Mesenchymal stem cell (in vitro differentiated cells and primary cell): ENCODE results near the gene SCGB1D2.
"Not testable (repeated sequence)": the region's sequence is repeated elsewhere in the genome, so short reads cannot be mapped to it uniquely, and the experiment has no call there.

Experiments used
- DNase-seq: peaks from one replicate; pipeline ENCODE4 v3.0.0-alpha.2; 2013
- H2AFZ ChIP-seq: one replicate; pipeline ENCODE4 v1.6.1; 2013; ENCODE audit warnings: low read depth, mild to moderate bottlenecking, control low read depth, inconsistent platforms, low read length, moderate library complexity
- H2AK5ac ChIP-seq: 2 replicates; pipeline ENCODE4 v1.6.1; 2013; ENCODE audit warnings: low read length, moderate library complexity, mild to moderate bottlenecking, inconsistent platforms; ENCODE audit not compliant: severe bottlenecking
- H2BK120ac ChIP-seq: one replicate; pipeline ENCODE4 v1.6.1; 2013; ENCODE audit warnings: low read depth, mild to moderate bottlenecking, inconsistent platforms, low read length, moderate library complexity
- H2BK12ac ChIP-seq, 2 experiments: one replicate each; pipeline ENCODE4 v1.6.1; 2013; ENCODE audit warnings: inconsistent platforms in 2 of 2, low read length in 2 of 2, mild to moderate bottlenecking in 2 of 2, moderate library complexity in 2 of 2, control low read depth in 1 of 2
- H2BK15ac ChIP-seq: one replicate; pipeline ENCODE4 v1.6.1; 2013; ENCODE audit warnings: mild to moderate bottlenecking, low read depth, inconsistent platforms; ENCODE audit not compliant: poor library complexity, severe bottlenecking
- H2BK5ac ChIP-seq: 2 replicates; pipeline ENCODE4 v1.6.1; 2013; ENCODE audit warnings: low read depth, mild to moderate bottlenecking, low read length, control low read depth, inconsistent platforms; ENCODE audit not compliant: poor library complexity, severe bottlenecking
- H3K14ac ChIP-seq, 2 experiments: one replicate each; pipeline ENCODE4 v1.6.1; 2013; ENCODE audit warnings: inconsistent platforms in 2 of 2, low read length in 2 of 2, control low read depth in 1 of 2, mild to moderate bottlenecking in 1 of 2, moderate library complexity in 1 of 2
- H3K18ac ChIP-seq, 2 experiments: one replicate each; pipeline ENCODE4 v1.6.1; 2013; ENCODE audit warnings: inconsistent platforms in 2 of 2, low read length in 2 of 2, control low read depth in 1 of 2, low read depth in 1 of 2, mild to moderate bottlenecking in 1 of 2
- H3K23ac ChIP-seq, 2 experiments: one replicate each; pipeline ENCODE4 v1.6.1; 2013; ENCODE audit warnings: inconsistent platforms in 2 of 2, low read length in 2 of 2, mild to moderate bottlenecking in 2 of 2, moderate library complexity in 2 of 2, control low read depth in 1 of 2
- H3K27ac ChIP-seq: 2 replicates; pipeline ENCODE4 v1.5.1; 2013; ENCODE audit warnings: mild to moderate bottlenecking, moderate library complexity, low read length, control low read depth, inconsistent platforms; ENCODE audit not compliant: poor library complexity, severe bottlenecking
- H3K27me3 ChIP-seq, 2 experiments: 2 replicates each; pipeline versions ENCODE4 v1.6.1 to v1.7.0; 2013; ENCODE audit warnings: low read length in 2 of 2, mild to moderate bottlenecking in 2 of 2, moderate library complexity in 2 of 2, control low read depth in 1 of 2, inconsistent platforms in 1 of 2; ENCODE audit not compliant: control insufficient read depth in 1 of 2, insufficient read depth in 1 of 2
- H3K36me3 ChIP-seq, 2 experiments: 2 replicates each; pipeline versions ENCODE4 v1.6.1 to v1.7.0; 2013; ENCODE audit warnings: low read length in 2 of 2, control low read depth in 1 of 2, inconsistent platforms in 1 of 2, low read depth in 1 of 2, mild to moderate bottlenecking in 1 of 2; ENCODE audit not compliant: insufficient read depth in 2 of 2, control insufficient read depth in 1 of 2
- H3K4ac ChIP-seq, 2 experiments: one replicate each; pipeline ENCODE4 v1.6.1; 2013; ENCODE audit warnings: inconsistent platforms in 2 of 2, low read length in 2 of 2, mild to moderate bottlenecking in 2 of 2, moderate library complexity in 2 of 2, control low read depth in 1 of 2, low read depth in 1 of 2
- H3K4me1 ChIP-seq: 2 replicates; pipeline ENCODE4 v1.6.1; 2013; ENCODE audit warnings: low read depth, low read length, control low read depth; ENCODE audit not compliant: control insufficient read depth, insufficient read depth
- H3K4me2 ChIP-seq: 2 replicates; pipeline ENCODE4 v1.6.1; 2013; ENCODE audit warnings: low read length, mild to moderate bottlenecking, inconsistent platforms; ENCODE audit not compliant: poor library complexity, severe bottlenecking
- H3K4me3 ChIP-seq, 2 experiments: 2 replicates each; pipeline versions ENCODE4 v1.5.1 to v1.7.0; 2013; ENCODE audit warnings: low read length in 2 of 2, mild to moderate bottlenecking in 2 of 2, control low read depth in 1 of 2, low read depth in 1 of 2; ENCODE audit not compliant: insufficient read depth in 1 of 2
- H3K79me1 ChIP-seq: replicated peaks from 2 replicates; pipeline ENCODE4 v1.6.1; 2013; ENCODE audit warnings: mild to moderate bottlenecking, control low read depth, low read length, inconsistent platforms; ENCODE audit not compliant: poor library complexity, severe bottlenecking
- H3K9ac ChIP-seq: 2 replicates; pipeline ENCODE4 v1.7.0; 2013; ENCODE audit warnings: mild to moderate bottlenecking, low read length, moderate library complexity
- H3K9me3 ChIP-seq: 2 replicates; pipeline ENCODE4 v1.7.0; 2013; ENCODE audit warnings: mild to moderate bottlenecking, low read length; ENCODE audit not compliant: control insufficient read depth
- H4K8ac ChIP-seq: one replicate; pipeline ENCODE4 v1.6.1; 2013; ENCODE audit warnings: inconsistent platforms, mild to moderate bottlenecking, low read length, moderate library complexity
- H4K91ac ChIP-seq: one replicate; pipeline ENCODE4 v1.6.1; 2013; ENCODE audit warnings: mild to moderate bottlenecking, low read length, inconsistent platforms
- WGBS: methylation state at CpG from one replicate; pipeline ENCODE4 v1.1.7; 2013; ENCODE audit warnings: mixed read lengths; 5-methylcytosine and 5-hydroxymethylcytosine counted together

Gene SCGB1D2

GRCh38 chr11:62197400-62197799 is 44.6 kb upstream of the SCGB1D2 start:
- 100% methylated on average over 2 of the region's 2 CpGs for WGBS
- not testable (repeated sequence) for H3K23ac ChIP-seq, H4K8ac ChIP-seq, H3K36me3 ChIP-seq, H3K4me1 ChIP-seq, H3K4me3 ChIP-seq, H3K9me3 ChIP-seq, H3K14ac ChIP-seq, H3K18ac ChIP-seq, H2BK12ac ChIP-seq, H2BK5ac ChIP-seq, H2AK5ac ChIP-seq, H3K79me1 ChIP-seq, H2BK15ac ChIP-seq, H3K4ac ChIP-seq, H4K91ac ChIP-seq, H3K9ac ChIP-seq, DNase-seq, H3K27ac ChIP-seq, H3K4me2 ChIP-seq, H2AFZ ChIP-seq, H2BK120ac ChIP-seq
- H3K27me3 ChIP-seq: peaks cover 31 to 61% of the 10 kb centered on the region in 2 experiments

- no peak overlapping the region for H2AFZ ChIP-seq
- no peak overlapping the region for H2BK120ac ChIP-seq
- no peak overlapping the region for H3K4me3 ChIP-seq
- no peaks in the 10 kb centered on the region for H3K36me3 ChIP-seq
- no peak overlapping the region for H3K27ac ChIP-seq
- H2AK5ac ChIP-seq: no peak overlapping the region
- no peak overlapping the region for H3K14ac ChIP-seq
- H3K4me2 ChIP-seq: no peak overlapping the region
- no peak overlapping the region for H3K9ac ChIP-seq
- WGBS: 74% methylated on average over 2 of the region's 2 CpGs
- H3K4me1 ChIP-seq: no peaks in the 10 kb centered on the region
- peaks cover 27 to 68% of the 10 kb centered on the region in 2 experiments for H3K27me3 ChIP-seq
- DNase-seq: no peak
- no peak overlapping the region for H3K18ac ChIP-seq
- H4K8ac ChIP-seq: no peak overlapping the region
- H4K91ac ChIP-seq: no peak overlapping the region
- no peak overlapping the region for H3K4ac ChIP-seq
- H2BK15ac ChIP-seq: no peak overlapping the region
- no peaks in the 10 kb centered on the region for H3K9me3 ChIP-seq
- no peak overlapping the region for H2BK12ac ChIP-seq
- H3K79me1 ChIP-seq: no peaks in the 10 kb centered on the region
- no peak overlapping the region for H3K23ac ChIP-seq
- no peak overlapping the region for H2BK5ac ChIP-seq
Observed at GRCh38 chr11:62201376-62201775, 40.7 kb upstream of the SCGB1D2 start.

GRCh38 chr11:62202910-62203309 is 39.1 kb upstream of the SCGB1D2 start:
- Histone ChIP-seq H3K79me1 (no peaks in the 10 kb centered on the region), H3K4me2 (no peak overlapping the region), H2BK12ac (no peak overlapping the region), H4K8ac (no peak overlapping the region), H4K91ac (no peak overlapping the region), H2BK120ac (no peak overlapping the region), H2AFZ (no peak overlapping the region), H3K14ac (no peak overlapping the region), H3K18ac (no peak overlapping the region), H2BK5ac (no peak overlapping the region), H2BK15ac (no peak overlapping the region), H3K4me3 (no peak overlapping the region), H3K9me3 (no peaks in the 10 kb centered on the region), H3K36me3 (no peaks in the 10 kb centered on the region), H3K27ac (no peak overlapping the region), H3K27me3 (peaks cover 27 to 63% of the 10 kb centered on the region in 2 experiments), H3K23ac (no peak overlapping the region), H3K9ac (no peak overlapping the region), H3K4ac (no peak overlapping the region), H3K4me1 (no peaks in the 10 kb centered on the region), H2AK5ac (no peak overlapping the region)
- 73% methylated on average over 6 of the region's 6 CpGs for WGBS
- no peak for DNase-seq

- WGBS: 89% methylated on average over 5 of the region's 5 CpGs
- no peak overlapping the region for H2BK12ac ChIP-seq
- H3K9ac ChIP-seq: no peak overlapping the region
- H3K18ac ChIP-seq: no peak overlapping the region
- no peaks in the 10 kb centered on the region for H3K36me3 ChIP-seq
- H3K4me1 ChIP-seq: no peaks in the 10 kb centered on the region
- no peak overlapping the region for H2BK5ac ChIP-seq
- no peak overlapping the region for H2AK5ac ChIP-seq
- no peak overlapping the region for H3K4me2 ChIP-seq
- H2BK15ac ChIP-seq: no peak overlapping the region
- H2BK120ac ChIP-seq: no peak overlapping the region
- no peaks in the 10 kb centered on the region for H3K79me1 ChIP-seq
- H3K23ac ChIP-seq: no peak overlapping the region
- no peaks in the 10 kb centered on the region for H3K9me3 ChIP-seq
- no peak overlapping the region for H4K91ac ChIP-seq
- no peak overlapping the region for H3K14ac ChIP-seq
- no peak overlapping the region for H4K8ac ChIP-seq
- no peak overlapping the region for H3K4ac ChIP-seq
- H3K27me3 ChIP-seq: peaks cover 24 to 61% of the 10 kb centered on the region in 2 experiments
- DNase-seq: no peak
- no peak overlapping the region for H2AFZ ChIP-seq
- H3K4me3 ChIP-seq: no peak overlapping the region
- H3K27ac ChIP-seq: no peak overlapping the region
Observed at GRCh38 chr11:62204430-62204829, 37.6 kb upstream of the SCGB1D2 start.
